ENCODE results near the gene GPR6. TPM values are rescaled to one million over a fixed set of nuclear protein-coding genes. Genes with fewer than 3 reads are reported as not detected.

The GPR6 gene
- not detected in 2 replicates for total RNA-seq
- not detected for total RNA-seq (2013)
- not detected in 2 replicates for polyA plus RNA-seq
- 0.77 TPM in 1 of 2 replicates, not detected in the other for polyA minus RNA-seq

- no peaks in the 10 kb centered on the region for H3K79me2 ChIP-seq (ENCODE audit: control insufficient read depth, insufficient read depth, low read length)
- POLR2A ChIA-PET = interaction anchor here (0.6 kb wide), 1 partner anchor 285 kb away, joined by 4 read pairs; no protein-coding TSS in a partner anchor
- no peak for ATAC-seq (ENCODE audit: low read depth)
Observed at GRCh38 chr6:109978174-109979032, at the start of gene GPR6. GPR6 (plus strand) TSS chr6:109978311; CDS start chr6:109979113, 802 bp downstream.

More at GRCh38 chr6:109978174-109979032, at the start of gene GPR6:
- Histone ChIP-seq H3K36me3 (replicated peaks in 1 of 2; ENCODE audit: control extremely low read depth in 1 of 2, control insufficient read depth in 1 of 2, extremely low read depth in 1 of 2, insufficient read depth in 2 of 2, low read length in 1 of 2) (no peaks in the 10 kb centered on the region), H2AFZ (ENCODE audit: insufficient read depth, low read depth, low read length, poor library complexity, severe bottlenecking) (no peak within 1 kb of the TSS), H3K27ac (ENCODE audit: low read length in 2 of 2) (no peak within 1 kb of the TSS), H3K27me3 (replicated peaks in 1 of 4; ENCODE audit: control extremely low read depth in 1 of 4, control insufficient read depth in 3 of 4, insufficient read depth in 4 of 4, low read length in 3 of 4) (peaks cover 0 to 57% (median 18%) of the 10 kb centered on the region in 4 experiments), H3K9me3 (ENCODE audit: control extremely low read depth in 1 of 3, control insufficient read depth in 2 of 3, insufficient read depth in 1 of 3, low read length in 2 of 3) (peaks cover 0 to 29% (median 0%) of the 10 kb centered on the region in 3 donors), H3K4me3 (ENCODE audit: control extremely low read depth in 1 of 5, extremely low read depth in 1 of 5, insufficient read depth in 1 of 5, low read depth in 2 of 5, low read length in 4 of 5) (no peak within 1 kb of the TSS), H3K4me1 (ENCODE audit: control insufficient read depth in 2 of 2, insufficient read depth in 2 of 2, low read length in 2 of 2) (peaks cover 0 to 9% of the 10 kb centered on the region in 2 donors), H3K4me2 (replicated peaks; ENCODE audit: low read depth, low read length, poor library complexity, severe bottlenecking) (no peak within 1 kb of the TSS), H3K9ac (ENCODE audit: low read length) (no peak within 1 kb of the TSS), H4K20me1 (ENCODE audit: control insufficient read depth, insufficient read depth, low read length, poor library complexity, severe bottlenecking) (no peaks in the 10 kb centered on the region)
- Mint-ChIP-seq H3K9me3 (ENCODE audit: insufficient read depth) (no peaks in the 10 kb centered on the region), H3K27me3 (peaks cover 67% of the 10 kb centered on the region), H3K4me3 (no peak within 1 kb of the TSS), H3K4me1 (no peaks in the 10 kb centered on the region), H3K27ac (no peak within 1 kb of the TSS)
- TF ChIP-seq EZH2 (IDR thresholded peaks at IDR 0.05; ENCODE audit: borderline replicate concordance, insufficient read depth, low read depth, low read length, poor library complexity, severe bottlenecking) (no peak), CTCF (IDR thresholded peaks at IDR 0.05) (no peak)
- 8% methylated on average over 39 of the region's 50 CpGs for WGBS (ENCODE audit: insufficient coverage)
- peak; percentile 52 for DNase-seq
- intact Hi-C loops (cut with micrococcal nuclease) = no loop called here
- CTCF ChIA-PET = no interaction called here
